Sigmoid colon (tissue), 7 donors: Measurements from ENCODE around the gene CBR3. TPM values are rescaled to one million over a fixed set of nuclear protein-coding genes. Genes with fewer than 3 reads are reported as not detected.

ENCODE experiments used
- DNase-seq: peaks from one replicate; pipeline ENCODE4 v3.0.0-alpha.2; 2019
- H3K27ac ChIP-seq, 4 donors: fragments of 200-600 bp; sonication (generic); one replicate each; pipeline ENCODE4 v1.5.1; 2016 to 2019; ENCODE audit warnings: mild to moderate bottlenecking in 1 of 4
- H3K27me3 ChIP-seq, 3 donors: fragments of 200-600 bp; sonication (generic); one replicate each; pipeline ENCODE4 v1.5.1; 2019; ENCODE audit warnings: mild to moderate bottlenecking in 1 of 3
- H3K36me3 ChIP-seq, 4 donors: fragments of 200-600 bp; sonication (generic); one replicate each; pipeline ENCODE4 v1.5.1; 2016 to 2019
- H3K4me1 ChIP-seq, 4 donors: fragments of 200-600 bp; sonication (generic); one replicate each; pipeline ENCODE4 v1.5.1; 2017 to 2019
- H3K4me3 ChIP-seq, 4 donors: fragments of 200-600 bp; sonication (generic); one replicate each; pipeline ENCODE4 v1.5.1; 2017 to 2019; ENCODE audit warnings: mild to moderate bottlenecking in 2 of 4, moderate library complexity in 1 of 4
- H3K9me3 ChIP-seq, 4 donors: fragments of 200-600 bp in 3 of 4; sonication (generic) in 3 of 4; one replicate each; pipeline versions ENCODE4 v1.5.1 to v1.6.1; 2013 to 2019
- EP300 ChIP-seq, 4 donors: sonication (generic); formaldehyde crosslinking; IDR thresholded peaks; one replicate each; pipeline ENCODE4 v1.6.1; 2017; ENCODE audit warnings: antibody characterized with exemption in 4 of 4
- POLR2A ChIP-seq, 2 donors: fragments of 450-650 bp; IDR thresholded peaks; one replicate each; pipeline ENCODE4 v1.6.1; 2016; ENCODE audit warnings: antibody characterized with exemption in 2 of 2, mild to moderate bottlenecking in 2 of 2, moderate library complexity in 2 of 2
- POLR2AphosphoS5 ChIP-seq, 4 donors: sonication (generic); formaldehyde crosslinking; IDR thresholded peaks; one replicate each; pipeline ENCODE4 v1.6.1; 2017; ENCODE audit warnings: antibody characterized with exemption in 4 of 4
- WGBS, 2 donors: extraction: QIAGEN DNeasy Blood & Tissue Kit; methylation state at CpG; one replicate each; pipeline ENCODE4 v1.1.7; 2013; 5-methylcytosine and 5-hydroxymethylcytosine counted together
- intact Hi-C: fragments of 100-400 bp; cut with DNase I; formaldehyde crosslinking; loops from one replicate; pipeline ENCODE4 v1.15.1; 2023
- polyA plus RNA-seq, 3 donors: library from polyadenylated mRNA; stranded (reverse); fragments of 200-250 nt; gene quantifications; one replicate each; pipeline ENCODE4 v1.2.3, GENCODE V29; 2013
- total RNA-seq, 4 donors: library from RNA; depleted of rRNA; stranded (reverse); fragments of >200 nt; gene quantifications; one replicate each; pipeline ENCODE4 v1.1.0, GENCODE V29; 2016
- TF ChIP-seq, protein P1 (sequence below), 4 experiments: fragments of 450-650 bp in 3 of 4; fragments of 200-600 bp in 1 of 4; IDR thresholded peaks; one replicate each; pipeline ENCODE4 v1.5.1; 2016 to 2019; ENCODE audit warnings: antibody characterized with exemption in 4 of 4, mild to moderate bottlenecking in 3 of 4, moderate library complexity in 2 of 4
- donor health status: healthy with polysubstance abuse.
- donor health status: Bipolar disorder and iron deficiency.
- donor health status: healthy.

CBR3 gene
- total and polyA plus RNA-seq, 7 donors = 2.3 to 17.8 (median 10.2) TPM

DNA sequence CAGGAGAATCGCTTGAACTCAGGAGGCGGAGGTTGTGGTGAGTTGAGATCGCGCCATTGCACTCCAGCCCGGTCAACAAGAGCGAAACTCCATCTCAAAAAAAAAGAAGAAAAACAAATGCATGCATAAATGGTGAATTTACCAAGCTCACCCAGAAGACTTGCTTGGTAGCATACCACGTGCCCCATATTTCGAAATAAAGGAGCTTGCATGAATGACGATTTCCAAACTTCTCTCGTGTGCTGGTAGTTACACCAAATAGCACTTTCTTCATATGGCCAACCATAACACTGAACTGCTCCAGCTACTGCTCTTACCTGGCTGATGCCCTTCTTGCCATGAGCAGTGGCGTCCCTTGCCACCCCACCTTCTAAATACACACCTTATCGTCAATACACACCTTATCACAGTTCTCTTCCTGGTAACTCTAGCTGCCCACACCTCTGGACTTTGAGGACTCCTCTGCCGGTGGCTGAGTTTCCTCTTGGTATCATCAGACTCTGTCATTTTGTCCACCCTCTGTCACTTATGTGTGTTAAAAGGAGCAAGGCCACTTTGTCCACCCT is 24.6 kb downstream of the CBR3 start:
- Histone ChIP-seq H3K4me3 (no peak overlapping the region), H3K27me3 (no peaks in the 10 kb centered on the region), H3K27ac (no peak overlapping the region), H3K9me3 (no peaks in the 10 kb centered on the region), H3K36me3 (no peaks in the 10 kb centered on the region), H3K4me1 (peaks cover 0 to 30% (median 15%) of the 10 kb centered on the region in 4 donors)
- no peak for DNase-seq
- intact Hi-C loops = no loop called here
- no peak for TF ChIP-seq POLR2AphosphoS5 (IDR thresholded peaks at IDR 0.05)
- no peak for TF ChIP-seq EP300 (IDR thresholded peaks at IDR 0.05)
- no peak for TF ChIP-seq POLR2A (IDR thresholded peaks at IDR 0.05)
- TF ChIP-seq, protein P1, sequence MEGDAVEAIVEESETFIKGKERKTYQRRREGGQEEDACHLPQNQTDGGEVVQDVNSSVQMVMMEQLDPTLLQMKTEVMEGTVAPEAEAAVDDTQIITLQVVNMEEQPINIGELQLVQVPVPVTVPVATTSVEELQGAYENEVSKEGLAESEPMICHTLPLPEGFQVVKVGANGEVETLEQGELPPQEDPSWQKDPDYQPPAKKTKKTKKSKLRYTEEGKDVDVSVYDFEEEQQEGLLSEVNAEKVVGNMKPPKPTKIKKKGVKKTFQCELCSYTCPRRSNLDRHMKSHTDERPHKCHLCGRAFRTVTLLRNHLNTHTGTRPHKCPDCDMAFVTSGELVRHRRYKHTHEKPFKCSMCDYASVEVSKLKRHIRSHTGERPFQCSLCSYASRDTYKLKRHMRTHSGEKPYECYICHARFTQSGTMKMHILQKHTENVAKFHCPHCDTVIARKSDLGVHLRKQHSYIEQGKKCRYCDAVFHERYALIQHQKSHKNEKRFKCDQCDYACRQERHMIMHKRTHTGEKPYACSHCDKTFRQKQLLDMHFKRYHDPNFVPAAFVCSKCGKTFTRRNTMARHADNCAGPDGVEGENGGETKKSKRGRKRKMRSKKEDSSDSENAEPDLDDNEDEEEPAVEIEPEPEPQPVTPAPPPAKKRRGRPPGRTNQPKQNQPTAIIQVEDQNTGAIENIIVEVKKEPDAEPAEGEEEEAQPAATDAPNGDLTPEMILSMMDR (IDR thresholded peaks at IDR 0.05) = no peak
- 55 to 74% methylated on average over 13 of the region's 13 CpGs for WGBS, 2 donors

DNA sequence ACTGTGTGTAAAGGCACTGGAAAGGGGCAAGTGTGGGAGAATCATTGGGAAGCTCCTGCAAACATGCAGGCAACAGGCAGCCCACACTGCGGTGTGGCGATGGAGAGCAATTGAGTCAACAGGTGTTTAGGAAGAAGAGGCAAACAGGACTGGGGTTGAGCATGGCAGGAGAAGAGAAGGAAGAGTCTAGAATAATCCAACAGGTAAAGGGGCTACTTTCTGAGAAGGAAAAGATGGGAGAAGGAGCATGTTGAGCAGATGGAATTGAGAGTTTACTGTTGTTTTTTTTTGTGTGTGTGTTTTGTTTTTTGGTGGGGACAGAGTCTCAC is 25.9 kb downstream of the CBR3 start:
- TF ChIP-seq, protein P1 (IDR thresholded peaks at IDR 0.05) = no peak
- no peak for TF ChIP-seq POLR2A (IDR thresholded peaks at IDR 0.05)
- no peak for TF ChIP-seq EP300 (IDR thresholded peaks at IDR 0.05)
- Histone ChIP-seq H3K27me3 (no peaks in the 10 kb centered on the region), H3K9me3 (no peaks in the 10 kb centered on the region), H3K36me3 (peaks cover 0 to 2% (median 0%) of the 10 kb centered on the region in 4 donors), H3K4me1 (peaks cover 0 to 22% (median 8%) of the 10 kb centered on the region in 4 donors), H3K27ac (no peak overlapping the region), H3K4me3 (no peak overlapping the region)
- DNase-seq = no peak
- WGBS, 2 donors = 99% methylated on average over 2 of the region's 2 CpGs
- intact Hi-C loops = no loop called here

DNA sequence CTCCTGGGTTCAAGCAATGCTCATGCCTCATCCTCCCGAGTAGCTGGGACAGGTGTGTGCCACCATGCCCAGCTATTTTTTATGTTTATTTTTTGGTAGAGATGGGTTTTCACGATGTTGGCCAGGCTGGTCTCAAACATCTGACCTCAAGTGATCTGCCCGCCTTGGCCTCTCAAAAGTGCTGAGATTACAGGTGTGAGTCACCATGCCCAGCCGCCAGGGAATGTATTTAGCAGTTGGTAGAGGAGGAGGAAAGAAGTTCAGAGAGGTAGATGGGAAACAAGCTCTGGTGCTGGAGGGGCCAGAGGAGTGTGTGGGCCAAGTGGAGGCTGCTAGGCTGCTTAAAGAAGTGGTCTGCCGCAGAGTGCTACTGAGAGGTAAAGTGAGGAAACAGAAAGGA is 27.8 kb downstream of the CBR3 start:
- H3K27ac ChIP-seq = no peak overlapping the region
- peaks cover 0 to 8% (median 0%) of the 10 kb centered on the region in 4 donors for H3K36me3 ChIP-seq
- intact Hi-C loops = no loop called here
- no peaks in the 10 kb centered on the region for H3K9me3 ChIP-seq
- TF ChIP-seq POLR2A (IDR thresholded peaks at IDR 0.05) = no peak
- no peak for TF ChIP-seq EP300 (IDR thresholded peaks at IDR 0.05)
- no peak for TF ChIP-seq POLR2AphosphoS5 (IDR thresholded peaks at IDR 0.05)
- peaks cover 0 to 12% (median 6%) of the 10 kb centered on the region in 4 donors for H3K4me1 ChIP-seq
- DNase-seq = no peak
- H3K4me3 ChIP-seq = no peak overlapping the region
- WGBS, 2 donors = 83 to 90% methylated on average over 5 of the region's 5 CpGs
- H3K27me3 ChIP-seq = no peaks in the 10 kb centered on the region

DNA sequence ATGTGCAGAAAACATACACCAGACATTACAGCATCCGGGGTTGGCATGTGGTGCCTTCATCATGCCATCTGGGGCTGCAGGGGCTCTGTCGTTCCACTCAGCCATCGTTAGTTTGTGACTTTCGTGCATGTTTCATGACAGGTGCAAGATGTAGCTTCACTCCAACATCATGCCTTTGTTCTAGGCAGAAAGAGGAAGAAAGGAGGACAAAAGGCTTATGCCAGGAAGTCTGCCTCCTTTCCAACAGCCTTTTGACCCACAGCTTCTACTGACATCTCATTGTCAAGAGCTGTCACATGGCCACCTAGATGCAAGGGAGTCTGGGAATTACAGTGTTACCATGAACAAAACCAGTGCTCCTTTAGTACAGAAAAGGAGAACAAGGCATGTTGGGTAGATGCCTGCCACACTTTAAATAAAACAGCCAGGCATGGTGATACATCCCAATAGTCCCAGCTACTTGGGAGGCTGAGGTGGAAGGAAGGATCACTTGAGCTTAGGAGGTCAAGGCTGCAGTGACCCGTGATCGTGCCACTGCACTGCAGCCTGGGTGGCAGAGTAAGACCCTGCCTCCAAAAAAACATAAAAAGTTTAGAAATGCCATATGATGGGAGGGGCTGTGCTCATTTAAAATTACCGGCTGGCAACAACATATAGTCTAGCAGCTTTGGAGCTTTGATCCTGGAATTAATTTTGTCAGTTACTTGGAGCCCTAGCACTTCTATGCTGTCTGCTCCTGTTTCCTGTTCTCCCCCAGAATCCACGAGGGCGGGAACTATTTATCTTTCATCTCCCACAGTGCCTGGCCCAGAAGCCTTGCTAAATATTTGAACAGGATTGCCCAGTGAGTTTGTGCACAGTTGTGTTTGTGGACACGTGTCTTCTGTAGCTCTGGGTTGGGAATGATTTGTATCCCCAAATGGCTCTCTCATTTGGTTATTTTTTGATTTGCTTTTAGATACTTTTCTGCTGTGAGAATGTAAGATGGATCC is 29.2 kb downstream of the CBR3 start:
- Histone ChIP-seq H3K27ac (no peak overlapping the region), H3K4me3 (no peak overlapping the region), H3K36me3 (peaks cover 0 to 15% (median 0%) of the 10 kb centered on the region in 4 donors), H3K27me3 (no peaks in the 10 kb centered on the region), H3K4me1 (peaks cover 0 to 10% (median 5%) of the 10 kb centered on the region in 4 donors), H3K9me3 (no peaks in the 10 kb centered on the region)
- intact Hi-C loops = no loop called here
- TF ChIP-seq POLR2AphosphoS5 (IDR thresholded peaks at IDR 0.05) (no peak), POLR2A (IDR thresholded peaks at IDR 0.05) (no peak), EP300 (IDR thresholded peaks at IDR 0.05) (no peak)
- TF ChIP-seq, protein P1 (IDR thresholded peaks at IDR 0.05) = no peak
- DNase-seq = no peak
- 19 to 52% methylated on average over 10 of the region's 10 CpGs for WGBS, 2 donors

DNA sequence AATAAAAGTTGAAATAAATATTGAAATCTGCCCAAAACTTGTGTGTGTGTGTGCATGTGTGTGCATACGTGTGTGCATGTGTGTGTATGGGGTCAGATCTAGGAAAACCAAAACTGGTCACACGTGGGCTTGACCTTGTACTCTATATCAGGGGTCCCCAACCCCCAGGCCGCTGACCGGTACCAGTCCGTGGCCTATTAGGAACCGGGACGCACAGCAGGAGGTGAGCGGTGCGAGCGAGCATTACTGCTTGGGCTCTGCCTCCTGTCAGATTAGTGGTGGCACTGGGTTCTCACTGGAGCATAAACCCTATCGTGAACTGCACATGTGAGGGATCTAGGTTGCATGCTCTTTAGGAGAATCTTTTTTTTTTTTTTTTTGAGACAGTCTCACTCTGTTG is 30.5 kb downstream of the CBR3 start:
- Histone ChIP-seq H3K27ac (no peak overlapping the region), H3K4me3 (no peak overlapping the region), H3K4me1 (peaks cover 0 to 10% (median 5%) of the 10 kb centered on the region in 4 donors), H3K27me3 (no peaks in the 10 kb centered on the region), H3K9me3 (no peaks in the 10 kb centered on the region), H3K36me3 (peaks cover 0 to 21% (median 3%) of the 10 kb centered on the region in 4 donors)
- TF ChIP-seq POLR2A (IDR thresholded peaks at IDR 0.05) (no peak), EP300 (IDR thresholded peaks at IDR 0.05) (no peak), POLR2AphosphoS5 (IDR thresholded peaks at IDR 0.05) (no peak)
- TF ChIP-seq, protein P1 (IDR thresholded peaks at IDR 0.05) = no peak
- intact Hi-C loops = no loop called here
- DNase-seq = no peak
- WGBS, 2 donors = 94 to 96% methylated on average over 11 of the region's 11 CpGs
